H1 (cell line): ENCODE measurements around the gene RPL28. TPM values are rescaled to one million over a fixed set of nuclear protein-coding genes. Genes with fewer than 3 reads are reported as not detected.

ENCODE experiments used
- ASH2L ChIP-seq: fragments of 200-600, 300-600 bp; sonication (generic); IDR thresholded peaks from one replicate; pipeline ENCODE4 v1.7.1; 2017; ENCODE audit warnings: low read length
- BCL11A ChIP-seq, 2 experiments: IDR thresholded peaks; one replicate each; pipeline ENCODE4 v1.6.1; 2011; ENCODE audit warnings: low read depth in 2 of 2, low read length in 2 of 2, mild to moderate bottlenecking in 2 of 2
- CEBPB ChIP-seq: IDR thresholded peaks from 2 replicates; pipeline ENCODE4 v1.6.1; 2012; ENCODE audit warnings: low read depth, low read length
- CHD1 ChIP-seq: IDR thresholded peaks from 2 replicates; pipeline ENCODE4 v1.6.1; 2012; ENCODE audit warnings: low read depth, low read length, improper control_type of control experiment
- CREB1 ChIP-seq: IDR thresholded peaks from 2 replicates; pipeline ENCODE4 v1.6.1; 2012; ENCODE audit warnings: inconsistent platforms
- GABPA ChIP-seq: IDR thresholded peaks from 2 replicates; pipeline ENCODE4 v1.6.1; 2011; ENCODE audit warnings: mild to moderate bottlenecking, low read length, moderate library complexity, borderline replicate concordance; ENCODE audit not compliant: insufficient read depth
- GTF2F1 ChIP-seq: IDR thresholded peaks from 2 replicates; pipeline ENCODE4 v1.6.1; 2012; ENCODE audit warnings: low read depth, low read length, improper control_type of control experiment, borderline replicate concordance
- HDAC2 ChIP-seq, 2 experiments: fragments of 300-600 bp in 1 of 2; sonication (generic) in 1 of 2; IDR thresholded peaks; 2 replicates each; pipeline ENCODE4 v1.6.1; 2011 to 2012; ENCODE audit warnings: low read depth in 2 of 2, low read length in 2 of 2, mild to moderate bottlenecking in 2 of 2, moderate library complexity in 2 of 2, borderline replicate concordance in 1 of 2, inconsistent platforms in 1 of 2
- HDAC6 ChIP-seq: IDR thresholded peaks from one replicate; pipeline ENCODE4 v1.7.1; 2012; ENCODE audit warnings: low read depth, mild to moderate bottlenecking, inconsistent platforms, low read length, moderate library complexity
- KDM1A ChIP-seq: fragments of 200-600, 300-600 bp; sonication (generic); IDR thresholded peaks from 2 replicates; pipeline ENCODE4 v1.7.1; 2016; ENCODE audit warnings: mild to moderate bottlenecking, low read length, borderline replicate concordance
- KDM4A ChIP-seq: IDR thresholded peaks from one replicate; pipeline ENCODE4 v1.7.1; 2012; ENCODE audit warnings: low read depth, mild to moderate bottlenecking, moderate library complexity, low read length, inconsistent platforms; ENCODE audit not compliant: severe bottlenecking
- POLR2AphosphoS5 ChIP-seq: IDR thresholded peaks from 2 replicates; pipeline ENCODE4 v1.6.1; 2011; ENCODE audit warnings: low read depth, low read length
- RBBP5 ChIP-seq: IDR thresholded peaks from 2 replicates; pipeline ENCODE4 v1.7.1; 2012; ENCODE audit warnings: low read depth, mild to moderate bottlenecking, inconsistent platforms, low read length, moderate library complexity, borderline replicate concordance
- RNF2 ChIP-seq: fragments of 200-900, 300-1000 bp; sonication (generic); IDR thresholded peaks from 2 replicates; pipeline ENCODE4 v1.7.1; 2016; ENCODE audit warnings: borderline replicate concordance, low read depth, mild to moderate bottlenecking, antibody characterized with exemption, low read length; ENCODE audit not compliant: poor library complexity, severe bottlenecking; ENCODE audit errors: missing control alignments
- RXRA ChIP-seq: IDR thresholded peaks from 2 replicates; pipeline ENCODE4 v1.6.1; 2011; ENCODE audit warnings: low read depth, mild to moderate bottlenecking, low read length, moderate library complexity; ENCODE audit not compliant: insufficient read depth
- SIRT6 ChIP-seq: IDR thresholded peaks from one replicate; pipeline ENCODE4 v1.7.1; 2012; ENCODE audit warnings: low read length, inconsistent platforms
- SIX5 ChIP-seq: IDR thresholded peaks from 2 replicates; pipeline ENCODE4 v1.6.1; 2011; ENCODE audit warnings: mild to moderate bottlenecking, low read depth, low read length
- SP1 ChIP-seq: IDR thresholded peaks from 2 replicates; pipeline ENCODE4 v1.6.1; 2011; ENCODE audit warnings: low read depth, low read length
- SRF ChIP-seq: IDR thresholded peaks from 2 replicates; pipeline ENCODE4 v1.6.1; 2011; ENCODE audit warnings: mild to moderate bottlenecking, low read depth, low read length, moderate library complexity
- SUZ12 ChIP-seq: fragments of 200-600 bp; sonication (generic); IDR thresholded peaks from 2 replicates; pipeline ENCODE4 v1.6.1; 2012; ENCODE audit warnings: mild to moderate bottlenecking, inconsistent platforms, low read length, moderate library complexity, mixed read lengths
- TAF1 ChIP-seq: IDR thresholded peaks from 2 replicates; pipeline ENCODE4 v1.6.1; 2011; ENCODE audit warnings: mild to moderate bottlenecking, low read depth, low read length
- TEAD4 ChIP-seq: IDR thresholded peaks from 2 replicates; pipeline ENCODE4 v1.6.1; 2012; ENCODE audit warnings: low read depth, low read length, inconsistent platforms, mixed read lengths
- polyA plus RNA-seq, 7 experiments: library from polyadenylated mRNA; depleted of rRNA in 3 of 7; stranded (reverse) in 5 of 7; unstranded in 2 of 7; fragments of >200 nt in 5 of 7; fragments of 200-250 nt in 2 of 7; gene quantifications; 1 replicate in 5 of 7; 2 replicates in 1 of 7; 4 replicates in 1 of 7; pipeline versions ENCODE4 v1.2.1 to v1.2.3, GENCODE V29; 2011 to 2013; ENCODE audit warnings: missing spikeins in 2 of 7, mixed read lengths in 2 of 7
- total RNA-seq: library from RNA; stranded (reverse); fragmentation: NEBNext Ultra II Directional; extraction: Animal tissue kit (Norgen Biotek cat#: 25700); gene quantifications from 2 replicates; pipeline ENCODE4 v1.2.1, GENCODE V29; 2021
- TF ChIP-seq, protein P1 (sequence below): IDR thresholded peaks from 2 replicates; pipeline ENCODE4 v1.6.1; 2012; ENCODE audit warnings: inconsistent platforms
- TF ChIP-seq, protein P2 (sequence below): IDR thresholded peaks from 2 replicates; pipeline ENCODE4 v1.6.1; 2011; ENCODE audit warnings: low read length, improper control_type of control experiment

RPL28 gene
- total and polyA plus RNA-seq, 2 of the 8 experiments (the other 6 are each of a cell fraction or from before 2014, with no cell fraction given) = 2,123 to 8,402 TPM

DNA sequence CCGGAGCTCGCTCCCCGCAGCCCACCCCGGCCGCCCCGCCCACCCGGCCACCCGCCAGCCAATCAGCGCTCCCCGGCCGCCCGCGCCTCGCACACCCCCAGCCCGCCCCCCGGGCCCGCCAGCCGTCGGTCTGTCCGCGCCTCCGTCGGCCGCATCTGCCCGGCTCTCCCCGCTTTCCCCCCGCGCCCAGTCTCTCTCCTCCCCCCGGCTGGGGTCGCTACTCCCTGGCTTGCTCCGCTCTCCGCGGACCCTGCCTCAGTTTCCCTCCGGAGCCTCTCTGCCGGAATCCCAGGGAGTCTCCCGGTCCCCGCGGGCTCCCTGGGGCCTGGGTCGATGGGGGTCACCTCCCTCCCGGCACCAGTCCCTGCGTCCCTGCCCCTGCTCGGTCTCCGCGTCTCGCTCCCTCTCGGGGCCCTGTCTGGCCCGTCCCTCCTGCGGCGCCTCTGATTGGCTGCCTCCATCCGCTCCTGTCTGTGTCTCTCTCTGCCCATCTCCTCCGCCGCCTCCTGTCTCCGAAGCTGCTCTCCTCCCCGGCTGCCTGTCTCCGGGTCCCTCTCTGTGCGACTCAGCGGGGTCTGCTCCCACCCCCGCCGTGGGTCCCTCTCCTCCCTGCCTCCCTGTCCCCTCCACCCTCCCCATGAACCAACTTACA, 16.0 kb upstream of the RPL28 start (continued):
- TF ChIP-seq RXRA (no peak), TAF1 (no peak), CEBPB (no peak), BCL11A (IDR thresholded peaks at IDR 0.05; ENCODE audit: low read depth in 2 of 2, low read length in 2 of 2) (no peak), CHD1 (no peak), GABPA (no peak), POLR2AphosphoS5 (no peak), HDAC2 (IDR thresholded peaks at IDR 0.05; ENCODE audit: borderline replicate concordance in 1 of 2, low read depth in 2 of 2, low read length in 2 of 2) (0 out of 4 replicates have a peak, but pooled peaks of 1 of the 2 experiments have one; percentile 2), SP1 (no peak), CREB1 (no peak), TEAD4 (no peak), HDAC6 (no peak), KDM1A (peak; percentile 47; the same call in 1 of the 2 replicates), KDM4A (peak; percentile 48), SUZ12 (no peak), GTF2F1 (no peak), ASH2L (no peak), SRF (no peak), RNF2 (no peak), RBBP5 (no peak; the same call in 1 of the 2 replicates), SIRT6 (no peak), SIX5 (no peak)
- TF ChIP-seq, protein P1, sequence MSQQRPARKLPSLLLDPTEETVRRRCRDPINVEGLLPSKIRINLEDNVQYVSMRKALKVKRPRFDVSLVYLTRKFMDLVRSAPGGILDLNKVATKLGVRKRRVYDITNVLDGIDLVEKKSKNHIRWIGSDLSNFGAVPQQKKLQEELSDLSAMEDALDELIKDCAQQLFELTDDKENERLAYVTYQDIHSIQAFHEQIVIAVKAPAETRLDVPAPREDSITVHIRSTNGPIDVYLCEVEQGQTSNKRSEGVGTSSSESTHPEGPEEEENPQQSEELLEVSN = no peak
- TF ChIP-seq, protein P2, sequence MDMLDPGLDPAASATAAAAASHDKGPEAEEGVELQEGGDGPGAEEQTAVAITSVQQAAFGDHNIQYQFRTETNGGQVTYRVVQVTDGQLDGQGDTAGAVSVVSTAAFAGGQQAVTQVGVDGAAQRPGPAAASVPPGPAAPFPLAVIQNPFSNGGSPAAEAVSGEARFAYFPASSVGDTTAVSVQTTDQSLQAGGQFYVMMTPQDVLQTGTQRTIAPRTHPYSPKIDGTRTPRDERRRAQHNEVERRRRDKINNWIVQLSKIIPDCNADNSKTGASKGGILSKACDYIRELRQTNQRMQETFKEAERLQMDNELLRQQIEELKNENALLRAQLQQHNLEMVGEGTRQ = no peak
